Vagina (tissue), 2 donors: ENCODE results near the gene SACS. TPM values are rescaled to one million over a fixed set of nuclear protein-coding genes. Genes with fewer than 3 reads are reported as not detected.

Experiments used
- DNase-seq, 2 donors: peaks; one replicate each; pipeline ENCODE4 v3.0.0-alpha.2; 2017; ENCODE audit errors: extremely low spot score in 2 of 2
- H3K27ac ChIP-seq: fragments of 200-600 bp; sonication (generic); one replicate; pipeline ENCODE4 v1.5.1; 2019
- H3K27me3 ChIP-seq: fragments of 200-600 bp; sonication (generic); one replicate; pipeline ENCODE4 v1.5.1; 2019
- H3K36me3 ChIP-seq, 2 donors: fragments of 200-600 bp; sonication (generic); one replicate each; pipeline ENCODE4 v1.5.1; 2017 to 2019
- H3K4me1 ChIP-seq: fragments of 200-600 bp; sonication (generic); one replicate; pipeline ENCODE4 v1.5.1; 2019
- H3K4me3 ChIP-seq, 2 donors: fragments of 200-600 bp; sonication (generic); 1 replicate in 1 of 2; 2 replicates in 1 of 2; pipeline ENCODE4 v1.5.1; 2016 to 2019
- H3K9me3 ChIP-seq: fragments of 200-600 bp; sonication (generic); one replicate; pipeline ENCODE4 v1.5.1; 2019
- POLR2A ChIP-seq, 2 donors: fragments of 450-650 bp; IDR thresholded peaks; one replicate each; pipeline ENCODE4 v1.6.1; 2017; ENCODE audit warnings: antibody characterized with exemption in 2 of 2, mild to moderate bottlenecking in 2 of 2, moderate library complexity in 2 of 2
- POLR2AphosphoS5 ChIP-seq, 2 donors: sonication (generic); formaldehyde crosslinking; IDR thresholded peaks; one replicate each; pipeline ENCODE4 v1.9.0; 2017; ENCODE audit warnings: antibody characterized with exemption in 2 of 2, mild to moderate bottlenecking in 2 of 2, low read depth in 1 of 2; ENCODE audit not compliant: insufficient read depth in 1 of 2
- intact Hi-C: fragments of 100-400 bp; cut with DNase I; formaldehyde crosslinking; loops from one replicate; pipeline ENCODE4 v1.15.1; 2023
- total RNA-seq: library from RNA; depleted of rRNA; stranded (reverse); fragments of >200 nt; gene quantifications from one replicate; pipeline ENCODE4 v1.2.3, GENCODE V29; 2016
- TF ChIP-seq, protein P1 (sequence below), 3 experiments: fragments of 450-650 bp in 2 of 3; fragments of 200-600 bp in 1 of 3; sonication (generic) in 1 of 3; IDR thresholded peaks; one replicate each; pipeline ENCODE4 v1.5.1; 2017 to 2019; ENCODE audit warnings: antibody characterized with exemption in 3 of 3, mild to moderate bottlenecking in 2 of 3, moderate library complexity in 2 of 3

SACS gene
- total RNA-seq, 1 donor from 2014 or later = 24.8 TPM

DNA sequence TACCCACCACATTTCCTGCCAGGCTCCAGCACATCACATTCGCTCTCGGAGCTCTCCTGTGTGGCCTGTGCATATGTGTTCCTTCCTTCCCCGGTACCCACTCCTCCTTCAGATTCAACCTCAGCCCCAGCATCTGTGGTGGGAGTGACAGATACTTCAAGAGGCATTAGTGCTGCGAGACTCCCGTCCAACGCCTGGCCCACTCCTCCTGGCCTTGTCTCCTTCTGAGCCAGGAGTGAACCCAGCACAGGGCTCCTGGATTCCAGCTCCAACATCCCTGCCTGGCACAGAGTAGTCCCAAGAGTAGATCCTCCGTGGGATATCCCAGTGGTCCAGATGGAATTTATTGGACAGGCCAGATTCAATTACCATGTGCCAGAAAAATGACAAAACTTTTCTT, 55.9 kb downstream of the SACS start:
- H3K4me1 ChIP-seq = peaks cover 38% of the 10 kb centered on the region
- intact Hi-C loops = no loop called here

DNA sequence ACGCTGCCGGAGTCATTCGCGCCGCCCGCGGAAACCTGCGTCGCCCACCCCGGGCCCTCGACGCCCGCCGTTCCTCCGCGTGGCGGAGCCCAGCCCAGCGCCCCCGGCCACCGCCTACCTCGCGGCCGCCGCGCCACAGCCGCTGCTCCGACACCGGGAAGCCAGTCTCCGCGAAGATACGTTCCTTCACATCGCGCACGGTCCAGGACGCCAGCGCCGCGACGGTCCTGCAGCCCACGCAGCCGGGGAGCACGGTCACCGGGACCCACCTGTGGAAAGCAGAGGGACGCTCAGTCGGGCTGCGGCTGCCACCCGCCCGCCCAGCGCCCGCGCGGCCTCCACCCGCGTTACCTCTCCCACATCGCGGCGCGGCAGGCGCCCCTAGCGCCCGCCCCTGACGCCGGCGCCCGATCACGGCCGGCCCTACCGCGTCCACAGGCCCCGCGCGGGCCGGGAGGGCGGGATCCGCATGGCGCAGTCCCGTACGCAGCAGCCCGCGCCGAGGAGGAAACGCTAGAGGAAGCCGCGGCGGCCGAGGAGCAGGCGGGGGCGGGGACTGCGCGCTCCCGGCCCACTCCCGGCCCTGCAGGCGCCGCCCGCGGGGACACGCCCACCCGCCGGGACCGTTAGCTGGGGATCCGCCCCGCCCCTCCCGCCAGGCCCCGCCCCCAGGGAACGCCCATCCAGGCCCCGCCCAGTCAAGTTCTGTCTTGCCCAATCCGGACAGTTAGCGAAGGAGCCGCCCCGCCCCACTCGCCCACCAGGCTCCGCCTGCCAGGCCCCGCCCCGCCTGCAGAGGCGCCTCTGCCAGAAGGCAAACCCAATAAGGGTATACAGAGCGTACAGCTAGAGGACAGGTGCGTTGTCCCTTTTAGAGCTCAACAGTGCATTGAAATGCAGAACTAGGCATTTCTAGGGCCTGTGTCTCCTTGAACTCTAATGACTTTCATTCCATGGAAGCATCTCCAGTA, 58.2 kb downstream of the SACS start:
- Histone ChIP-seq H3K27ac (peak overlapping the region; percentile 82), H3K9me3 (no peaks in the 10 kb centered on the region), H3K4me1 (peaks cover 42% of the 10 kb centered on the region), H3K27me3 (no peaks in the 10 kb centered on the region), H3K36me3 (peaks cover 0 to 8% of the 10 kb centered on the region in 2 donors), H3K4me3 (peak overlapping the region; percentile 79 to 97)
- DNase-seq = peak in 1 of 2 donors; percentile 97
- peak in 1 of 2 donors; percentile 2 for TF ChIP-seq POLR2AphosphoS5 (IDR thresholded peaks at IDR 0.05; ENCODE audit: insufficient read depth in 1 of 2, low read depth in 1 of 2)
- TF ChIP-seq, protein P1, sequence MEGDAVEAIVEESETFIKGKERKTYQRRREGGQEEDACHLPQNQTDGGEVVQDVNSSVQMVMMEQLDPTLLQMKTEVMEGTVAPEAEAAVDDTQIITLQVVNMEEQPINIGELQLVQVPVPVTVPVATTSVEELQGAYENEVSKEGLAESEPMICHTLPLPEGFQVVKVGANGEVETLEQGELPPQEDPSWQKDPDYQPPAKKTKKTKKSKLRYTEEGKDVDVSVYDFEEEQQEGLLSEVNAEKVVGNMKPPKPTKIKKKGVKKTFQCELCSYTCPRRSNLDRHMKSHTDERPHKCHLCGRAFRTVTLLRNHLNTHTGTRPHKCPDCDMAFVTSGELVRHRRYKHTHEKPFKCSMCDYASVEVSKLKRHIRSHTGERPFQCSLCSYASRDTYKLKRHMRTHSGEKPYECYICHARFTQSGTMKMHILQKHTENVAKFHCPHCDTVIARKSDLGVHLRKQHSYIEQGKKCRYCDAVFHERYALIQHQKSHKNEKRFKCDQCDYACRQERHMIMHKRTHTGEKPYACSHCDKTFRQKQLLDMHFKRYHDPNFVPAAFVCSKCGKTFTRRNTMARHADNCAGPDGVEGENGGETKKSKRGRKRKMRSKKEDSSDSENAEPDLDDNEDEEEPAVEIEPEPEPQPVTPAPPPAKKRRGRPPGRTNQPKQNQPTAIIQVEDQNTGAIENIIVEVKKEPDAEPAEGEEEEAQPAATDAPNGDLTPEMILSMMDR (IDR thresholded peaks at IDR 0.05) = no peak
- peak in 1 of 2 donors; percentile 61 for TF ChIP-seq POLR2A (IDR thresholded peaks at IDR 0.05)
- intact Hi-C loops = no loop called here

More for the DNA sequence above, 55.9 kb downstream of the SACS start:
- peak overlapping the region; percentile 84 for H3K27ac ChIP-seq
- DNase-seq = no peak
- no peaks in the 10 kb centered on the region for H3K36me3 ChIP-seq
- no peaks in the 10 kb centered on the region for H3K27me3 ChIP-seq
- TF ChIP-seq POLR2A (IDR thresholded peaks at IDR 0.05) (no peak), POLR2AphosphoS5 (IDR thresholded peaks at IDR 0.05; ENCODE audit: insufficient read depth in 1 of 2, low read depth in 1 of 2) (no peak)
- H3K9me3 ChIP-seq = no peaks in the 10 kb centered on the region
- no peak overlapping the region for H3K4me3 ChIP-seq

DNA sequence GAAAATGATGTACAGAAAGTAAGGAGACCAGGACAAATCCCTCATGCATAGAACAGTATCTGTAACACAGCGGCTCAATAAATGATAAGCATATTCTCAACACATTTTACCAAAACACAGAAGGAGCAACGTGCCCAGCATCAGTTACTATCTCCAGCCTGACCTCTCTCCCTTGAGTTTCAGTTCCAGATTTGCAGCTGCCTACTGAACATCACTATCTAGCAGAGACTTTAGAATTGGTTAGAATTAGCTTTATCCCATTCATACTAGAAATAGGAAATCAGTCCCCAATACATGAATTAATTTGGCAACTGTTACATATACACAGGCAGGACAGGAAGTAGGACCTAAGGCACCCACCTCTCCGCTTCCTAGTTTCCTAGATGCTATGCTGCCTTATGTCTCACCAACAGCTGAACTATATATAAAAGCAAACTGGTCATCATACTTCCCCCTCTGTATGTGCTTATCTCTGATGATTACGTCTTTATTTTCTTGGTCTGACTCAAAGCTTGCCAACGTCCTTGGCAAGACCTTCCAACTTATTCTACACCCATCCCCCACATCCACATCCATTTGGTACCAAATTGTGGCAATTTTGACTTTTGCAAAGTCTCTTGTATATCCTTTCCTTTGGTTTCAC, 61.1 kb downstream of the SACS start:
- TF ChIP-seq, protein P1 (IDR thresholded peaks at IDR 0.05) = no peak
- TF ChIP-seq POLR2AphosphoS5 (IDR thresholded peaks at IDR 0.05; ENCODE audit: insufficient read depth in 1 of 2, low read depth in 1 of 2) (no peak), POLR2A (IDR thresholded peaks at IDR 0.05) (no peak)
- Histone ChIP-seq H3K4me3 (no peak overlapping the region), H3K36me3 (peaks cover 0 to 29% of the 10 kb centered on the region in 2 donors), H3K9me3 (no peaks in the 10 kb centered on the region), H3K4me1 (peaks cover 31% of the 10 kb centered on the region), H3K27me3 (no peaks in the 10 kb centered on the region), H3K27ac (no peak overlapping the region)
- intact Hi-C loops = no loop called here
- DNase-seq = no peak

DNA sequence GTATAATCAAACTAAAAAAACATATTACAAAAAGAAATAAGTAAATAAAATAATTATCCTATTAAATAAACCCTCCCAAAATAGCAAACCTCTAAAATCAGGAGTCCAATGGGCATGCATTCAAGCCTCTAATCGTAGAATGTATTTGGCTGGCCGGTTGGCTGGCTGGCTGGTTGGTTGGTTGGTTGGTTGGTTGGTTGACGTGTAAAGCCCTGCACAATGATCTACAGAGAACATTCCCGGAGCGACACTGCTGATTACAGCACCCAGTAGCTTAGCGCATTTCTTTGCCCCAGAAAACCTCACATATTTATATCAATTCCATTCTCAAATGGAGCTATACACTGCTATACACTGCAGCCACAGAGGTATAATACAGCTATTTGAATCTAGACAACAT, 65.6 kb downstream of the SACS start:
- Histone ChIP-seq H3K27ac (no peak overlapping the region), H3K4me1 (peaks cover 7% of the 10 kb centered on the region), H3K36me3 (peaks cover 0 to 52% of the 10 kb centered on the region in 2 donors), H3K27me3 (no peaks in the 10 kb centered on the region), H3K9me3 (no peaks in the 10 kb centered on the region), H3K4me3 (no peak overlapping the region)
- TF ChIP-seq POLR2AphosphoS5 (IDR thresholded peaks at IDR 0.05; ENCODE audit: insufficient read depth in 1 of 2, low read depth in 1 of 2) (no peak), POLR2A (IDR thresholded peaks at IDR 0.05) (no peak)
- TF ChIP-seq, protein P1 (IDR thresholded peaks at IDR 0.05) = no peak
- intact Hi-C loops = no loop called here
- no peak for DNase-seq

DNA sequence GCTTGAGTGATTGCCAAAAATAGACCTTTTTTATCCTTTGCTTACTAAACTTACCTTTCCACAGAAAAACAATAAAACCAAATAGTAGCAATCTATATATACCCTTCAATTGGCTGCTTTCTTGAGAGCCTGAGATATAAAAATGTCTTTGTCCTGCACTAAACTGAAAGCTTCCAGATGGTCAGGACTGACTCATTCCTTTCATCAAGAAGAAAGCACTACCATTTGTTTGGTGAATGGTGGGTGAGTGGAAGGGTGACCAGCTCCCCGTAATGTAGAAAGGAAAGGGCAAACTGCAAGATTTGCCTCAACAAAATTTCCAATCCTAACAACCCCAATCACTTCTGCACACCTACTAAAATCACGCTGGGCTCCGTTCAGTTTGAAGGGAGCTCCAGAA, 67.8 kb downstream of the SACS start:
- TF ChIP-seq POLR2AphosphoS5 (IDR thresholded peaks at IDR 0.05; ENCODE audit: insufficient read depth in 1 of 2, low read depth in 1 of 2) (no peak), POLR2A (IDR thresholded peaks at IDR 0.05) (no peak)
- TF ChIP-seq, protein P1 (IDR thresholded peaks at IDR 0.05) = no peak
- intact Hi-C loops = no loop called here
- H3K36me3 ChIP-seq = peaks cover 0 to 51% of the 10 kb centered on the region in 2 donors
- H3K9me3 ChIP-seq = no peaks in the 10 kb centered on the region
- no peak overlapping the region for H3K4me3 ChIP-seq
- no peak overlapping the region for H3K27ac ChIP-seq
- no peaks in the 10 kb centered on the region for H3K27me3 ChIP-seq
- DNase-seq = no peak
- no peaks in the 10 kb centered on the region for H3K4me1 ChIP-seq
